Ishikawa (cell line): ENCODE measurements around the gene RET.

Experiments used
- CEBPB ChIP-seq: IDR thresholded peaks from 2 replicates; pipeline ENCODE4 v1.6.1; 2012
- CREB1 ChIP-seq: IDR thresholded peaks from 2 replicates; pipeline ENCODE4 v1.6.1; 2012; ENCODE audit warnings: low read depth
- EGR1 ChIP-seq: IDR thresholded peaks from 2 replicates; pipeline ENCODE4 v1.6.1; 2012
- EP300 ChIP-seq: IDR thresholded peaks from 2 replicates; pipeline ENCODE4 v1.6.1; 2012; ENCODE audit warnings: borderline replicate concordance
- FOXM1 ChIP-seq: IDR thresholded peaks from 2 replicates; pipeline ENCODE4 v1.6.1; 2012; ENCODE audit warnings: low read depth, borderline replicate concordance
- NFIC ChIP-seq: IDR thresholded peaks from 2 replicates; pipeline ENCODE4 v1.6.1; 2012
- RAD21 ChIP-seq: IDR thresholded peaks from 2 replicates; pipeline ENCODE4 v1.6.1; 2012; ENCODE audit warnings: low read depth
- TAF1 ChIP-seq: IDR thresholded peaks from 2 replicates; pipeline ENCODE4 v1.6.1; 2012; ENCODE audit warnings: low read depth, mild to moderate bottlenecking
- TCF12 ChIP-seq: IDR thresholded peaks from 2 replicates; pipeline ENCODE4 v1.6.1; 2012; ENCODE audit warnings: low read depth
- TEAD4 ChIP-seq: IDR thresholded peaks from 2 replicates; pipeline ENCODE4 v1.6.1; 2012
- YY1 ChIP-seq: IDR thresholded peaks from 2 replicates; pipeline ENCODE4 v1.6.1; 2012; ENCODE audit warnings: low read depth
- ZBTB7A ChIP-seq: IDR thresholded peaks from 2 replicates; pipeline ENCODE4 v1.6.1; 2012; ENCODE audit warnings: low read depth
- TF ChIP-seq, protein P1 (sequence below): IDR thresholded peaks from 2 replicates; pipeline ENCODE4 v1.6.1; 2012; ENCODE audit warnings: low read depth, mild to moderate bottlenecking
- TF ChIP-seq, protein P2 (sequence below): IDR thresholded peaks from 2 replicates; pipeline ENCODE4 v1.6.1; 2012
- TF ChIP-seq, protein P3 (sequence below): IDR thresholded peaks from 2 replicates; pipeline ENCODE4 v1.6.1; 2012

Gene RET

GRCh38 chr10:43108951-43109350 lies 32.1 kb downstream of the RET start:
- TF ChIP-seq, protein P1, sequence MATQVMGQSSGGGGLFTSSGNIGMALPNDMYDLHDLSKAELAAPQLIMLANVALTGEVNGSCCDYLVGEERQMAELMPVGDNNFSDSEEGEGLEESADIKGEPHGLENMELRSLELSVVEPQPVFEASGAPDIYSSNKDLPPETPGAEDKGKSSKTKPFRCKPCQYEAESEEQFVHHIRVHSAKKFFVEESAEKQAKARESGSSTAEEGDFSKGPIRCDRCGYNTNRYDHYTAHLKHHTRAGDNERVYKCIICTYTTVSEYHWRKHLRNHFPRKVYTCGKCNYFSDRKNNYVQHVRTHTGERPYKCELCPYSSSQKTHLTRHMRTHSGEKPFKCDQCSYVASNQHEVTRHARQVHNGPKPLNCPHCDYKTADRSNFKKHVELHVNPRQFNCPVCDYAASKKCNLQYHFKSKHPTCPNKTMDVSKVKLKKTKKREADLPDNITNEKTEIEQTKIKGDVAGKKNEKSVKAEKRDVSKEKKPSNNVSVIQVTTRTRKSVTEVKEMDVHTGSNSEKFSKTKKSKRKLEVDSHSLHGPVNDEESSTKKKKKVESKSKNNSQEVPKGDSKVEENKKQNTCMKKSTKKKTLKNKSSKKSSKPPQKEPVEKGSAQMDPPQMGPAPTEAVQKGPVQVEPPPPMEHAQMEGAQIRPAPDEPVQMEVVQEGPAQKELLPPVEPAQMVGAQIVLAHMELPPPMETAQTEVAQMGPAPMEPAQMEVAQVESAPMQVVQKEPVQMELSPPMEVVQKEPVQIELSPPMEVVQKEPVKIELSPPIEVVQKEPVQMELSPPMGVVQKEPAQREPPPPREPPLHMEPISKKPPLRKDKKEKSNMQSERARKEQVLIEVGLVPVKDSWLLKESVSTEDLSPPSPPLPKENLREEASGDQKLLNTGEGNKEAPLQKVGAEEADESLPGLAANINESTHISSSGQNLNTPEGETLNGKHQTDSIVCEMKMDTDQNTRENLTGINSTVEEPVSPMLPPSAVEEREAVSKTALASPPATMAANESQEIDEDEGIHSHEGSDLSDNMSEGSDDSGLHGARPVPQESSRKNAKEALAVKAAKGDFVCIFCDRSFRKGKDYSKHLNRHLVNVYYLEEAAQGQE = no peak

DNA sequence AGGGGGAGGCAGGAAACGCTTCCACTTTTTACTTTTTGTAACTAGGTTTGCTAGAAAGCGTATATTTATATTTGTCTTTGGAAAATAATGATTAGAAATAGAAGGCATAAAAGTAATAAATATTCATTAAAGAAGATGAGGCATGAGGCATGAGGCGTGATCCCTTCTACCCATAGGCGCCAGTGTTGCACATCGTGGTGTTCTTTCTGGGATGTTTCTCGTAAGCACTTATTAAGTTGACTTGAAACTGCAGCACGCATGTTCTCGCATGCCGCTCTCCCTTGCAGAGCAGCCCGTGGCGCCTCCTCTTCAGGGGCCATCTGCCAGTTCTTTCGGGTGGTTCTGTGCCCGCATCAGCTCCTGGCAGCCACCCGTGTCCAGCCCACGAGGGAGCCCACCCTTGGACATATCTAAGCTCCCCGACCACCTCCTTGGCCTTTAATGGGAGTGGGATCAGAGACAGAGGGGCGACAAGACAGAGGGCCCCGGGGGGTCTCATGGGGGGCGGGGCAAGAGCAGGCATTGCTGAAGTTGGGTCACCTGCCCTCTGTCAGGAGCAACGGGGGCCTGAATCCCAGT lies 32.9 kb downstream of the RET start:
- no peak for TF ChIP-seq EP300
- TF ChIP-seq, protein P2, sequence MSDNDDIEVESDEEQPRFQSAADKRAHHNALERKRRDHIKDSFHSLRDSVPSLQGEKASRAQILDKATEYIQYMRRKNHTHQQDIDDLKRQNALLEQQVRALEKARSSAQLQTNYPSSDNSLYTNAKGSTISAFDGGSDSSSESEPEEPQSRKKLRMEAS = no peak
- no peak for TF ChIP-seq EGR1
- TF ChIP-seq RAD21 = no peak
- TF ChIP-seq, protein P3, sequence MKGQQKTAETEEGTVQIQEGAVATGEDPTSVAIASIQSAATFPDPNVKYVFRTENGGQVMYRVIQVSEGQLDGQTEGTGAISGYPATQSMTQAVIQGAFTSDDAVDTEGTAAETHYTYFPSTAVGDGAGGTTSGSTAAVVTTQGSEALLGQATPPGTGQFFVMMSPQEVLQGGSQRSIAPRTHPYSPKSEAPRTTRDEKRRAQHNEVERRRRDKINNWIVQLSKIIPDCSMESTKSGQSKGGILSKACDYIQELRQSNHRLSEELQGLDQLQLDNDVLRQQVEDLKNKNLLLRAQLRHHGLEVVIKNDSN = no peak
- no peak for TF ChIP-seq TCF12
- no peak for TF ChIP-seq FOXM1
- no peak for TF ChIP-seq YY1
- no peak for TF ChIP-seq TEAD4
- TF ChIP-seq CREB1 = no peak
- TF ChIP-seq CEBPB = no peak
- TF ChIP-seq, protein P1 = no peak
- no peak for TF ChIP-seq NFIC
- TF ChIP-seq ZBTB7A = no peak
- TF ChIP-seq TAF1 = no peak

DNA sequence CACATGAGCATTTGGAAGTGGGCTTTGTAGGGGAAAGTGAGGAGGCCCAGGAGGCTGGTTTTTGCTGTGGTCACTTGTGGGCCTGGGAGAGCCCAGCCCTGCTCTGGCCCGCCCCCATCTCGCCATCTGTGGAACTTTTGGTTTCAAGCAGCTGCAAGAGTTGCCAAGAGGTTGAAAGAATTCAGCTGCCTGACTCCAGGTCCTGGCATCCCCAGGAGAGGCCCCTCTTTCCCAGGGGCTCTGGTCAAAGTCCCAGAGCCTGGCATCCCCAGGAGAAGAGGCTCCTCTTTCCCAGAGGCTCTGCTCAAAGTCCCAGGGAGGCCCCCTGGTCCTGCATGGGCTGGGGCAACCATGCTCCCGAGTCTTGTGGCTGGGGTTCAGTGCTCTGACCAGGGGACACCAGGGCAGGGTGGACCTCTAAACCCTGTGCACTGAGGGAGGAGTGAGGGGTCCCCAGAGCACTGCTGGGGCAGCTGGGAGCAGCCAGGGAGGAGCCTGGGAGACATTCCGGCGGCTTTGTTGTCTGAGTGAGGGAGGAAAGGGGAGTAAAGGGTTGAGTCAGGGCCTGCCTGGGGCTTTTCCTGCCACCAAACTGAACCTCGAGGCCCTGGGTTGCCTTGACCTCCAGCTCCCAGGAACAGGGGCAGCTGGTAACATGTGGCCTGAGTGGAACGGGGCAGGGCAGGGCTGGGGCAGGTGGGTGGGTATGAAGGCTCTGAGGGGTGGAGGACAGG lies 33.6 kb downstream of the RET start:
- TF ChIP-seq TAF1 = no peak
- TF ChIP-seq EGR1 = no peak

- TF ChIP-seq YY1 (no peak), FOXM1 (no peak), NFIC (no peak), EP300 (no peak), EGR1 (no peak), CEBPB (no peak), TCF12 (no peak), CREB1 (no peak), TEAD4 (no peak), ZBTB7A (no peak)
- TF ChIP-seq, protein P2 = no peak
- TF ChIP-seq, protein P1 = no peak
- TF ChIP-seq, protein P3 = no peak
Measured at GRCh38 chr10:43111101-43111500, 34.2 kb downstream of the RET start.
